Osteocyte (in vitro differentiated cells): ENCODE measurements around the gene ADGRB2. TPM values are rescaled to one million over a fixed set of nuclear protein-coding genes. Genes with fewer than 3 reads are reported as not detected.

ENCODE experiments used
- DNase-seq: peaks from one replicate; pipeline ENCODE4 v3.0.0; 2021; ENCODE audit warnings: mixed read lengths; ENCODE audit not compliant: unreplicated experiment; ENCODE audit errors: extremely low spot score
- H3K27ac Mint-ChIP-seq: one replicate; pipeline ENCODE4 v1.8.0; 2021; ENCODE audit warnings: mild to moderate bottlenecking, mixed read lengths; ENCODE audit not compliant: unreplicated experiment
- H3K27me3 Mint-ChIP-seq: one replicate; pipeline ENCODE4 v1.8.0; 2021; ENCODE audit warnings: mixed read lengths; ENCODE audit not compliant: unreplicated experiment
- H3K36me3 Mint-ChIP-seq: one replicate; pipeline ENCODE4 v1.8.0; 2021; ENCODE audit warnings: mixed read lengths; ENCODE audit not compliant: unreplicated experiment
- H3K4me1 Mint-ChIP-seq: one replicate; pipeline ENCODE4 v1.8.0; 2021; ENCODE audit warnings: mixed read lengths; ENCODE audit not compliant: unreplicated experiment
- H3K4me3 Mint-ChIP-seq: one replicate; pipeline ENCODE4 v1.8.0; 2021; ENCODE audit warnings: mild to moderate bottlenecking, moderate library complexity, mixed read lengths; ENCODE audit not compliant: unreplicated experiment
- H3K9me3 Mint-ChIP-seq: one replicate; pipeline ENCODE4 v1.8.0; 2021; ENCODE audit warnings: mixed read lengths; ENCODE audit not compliant: unreplicated experiment
- CTCF ChIP-seq: fragments of 200-600 bp; sonication (generic); IDR thresholded peaks from 2 replicates; pipeline ENCODE4 v1.5.0; 2021; ENCODE audit warnings: antibody characterized with exemption, mild to moderate bottlenecking, moderate library complexity
- microRNA-seq: library from miRNA; unstranded; fragments of <30 nt; microRNA quantifications from one replicate; pipeline ENCODE4 v1.1.0, GENCODE V29; 2020; ENCODE audit not compliant: unreplicated experiment
- total RNA-seq: library from RNA; stranded (reverse); gene quantifications from 2 replicates; pipeline ENCODE4 v1.2.1, GENCODE V29; 2021

ADGRB2 gene
- total RNA-seq, 1 donor from 2014 or later: 8.2 TPM

- H3K4me3 Mint-ChIP-seq: no peak overlapping the region
- H3K27ac Mint-ChIP-seq: no peak overlapping the region
- no peaks in the 10 kb centered on the region for H3K27me3 Mint-ChIP-seq
Measured at GRCh38 chr1:31677949-31678348, 86.2 kb downstream of the ADGRB2 start.

GRCh38 chr1:31677401-31677800 lies 86.7 kb downstream of the ADGRB2 start:
- DNase-seq: no peak
- Mint-ChIP-seq H3K27ac (no peak overlapping the region), H3K4me3 (no peak overlapping the region), H3K27me3 (no peaks in the 10 kb centered on the region), H3K9me3 (no peaks in the 10 kb centered on the region), H3K4me1 (peaks cover 10% of the 10 kb centered on the region), H3K36me3 (peaks cover 2% of the 10 kb centered on the region)
- TF ChIP-seq CTCF: no peak

More at GRCh38 chr1:31677949-31678348, 86.2 kb downstream of the ADGRB2 start:
- peaks cover 5% of the 10 kb centered on the region for H3K36me3 Mint-ChIP-seq
- H3K9me3 Mint-ChIP-seq: no peaks in the 10 kb centered on the region
- peaks cover 10% of the 10 kb centered on the region for H3K4me1 Mint-ChIP-seq
- no peak for DNase-seq
- no peak for TF ChIP-seq CTCF

Small RNAs within 50 kb of the gene (microRNA-seq; reads per million reads assigned to microRNA genes)
- gene MIR4254: not detected

Other genes starting within 250 kb of the ADGRB2 start
- 9.2 and 10.0 TPM in 2 replicates for gene TINAGL1, start 187.8 kb downstream of the ADGRB2 start, total RNA-seq
- 0.50 and 0.73 TPM in 2 replicates for gene HCRTR1, start 146.7 kb downstream of the ADGRB2 start, total RNA-seq
- gene PEF1, start 119.5 kb downstream of the ADGRB2 start, total RNA-seq: 53.4 and 57.0 TPM in 2 replicates
- gene COL16A1, start 60.3 kb downstream of the ADGRB2 start, total RNA-seq: 89.2 and 90.7 TPM in 2 replicates
- 0.44 and 0.67 TPM in 2 replicates for gene SPOCD1, start 51.7 kb upstream of the ADGRB2 start, total RNA-seq
- 142 and 157 TPM in 2 replicates for gene PTP4A2, start 174.0 kb upstream of the ADGRB2 start, total RNA-seq
- gene KHDRBS1, start 249.5 kb upstream of the ADGRB2 start, total RNA-seq: 128 and 131 TPM in 2 replicates